ENCODE data around the gene ALDH9A1.

ALDH9A1 gene

GRCh38 chr1:165616054-165616612 is 82.2 kb downstream of the ALDH9A1 start:
- no peak for DNase-seq
